HepG2 (cell line): ENCODE data around the gene GSTA5. TPM values are rescaled to one million over a fixed set of nuclear protein-coding genes. Genes with fewer than 3 reads are reported as not detected.

Experiments used
- CBX5 ChIP-seq: sonication (generic); formaldehyde crosslinking; IDR thresholded peaks from 2 replicates; pipeline ENCODE4 v1.4.0; 2020; ENCODE audit warnings: missing genetic modification reagents, borderline replicate concordance
- DMTF1 ChIP-seq: sonication (generic); formaldehyde crosslinking; IDR thresholded peaks from 2 replicates; pipeline ENCODE4 v1.4.0; 2020; ENCODE audit warnings: mild to moderate bottlenecking, missing genetic modification reagents
- DNMT3B ChIP-seq: conservative IDR thresholded peaks from 2 replicates; pipeline ENCODE4 v1.6.1; 2016; ENCODE audit warnings: missing biosample characterization, control low read depth
- FOXA3 ChIP-seq: IDR thresholded peaks from 2 replicates; pipeline ENCODE4 v1.6.1; 2016; ENCODE audit warnings: missing genetic modification reagents, missing compliant biosample characterization
- NCOA1 ChIP-seq: sonication (generic); formaldehyde crosslinking; IDR thresholded peaks from 2 replicates; pipeline ENCODE4 v1.9.0; 2021; ENCODE audit warnings: missing genetic modification reagents
- NR2F6 ChIP-seq, 2 experiments: IDR thresholded peaks; 2 replicates each; pipeline ENCODE4 v1.6.1; 2016; ENCODE audit warnings: antibody characterized with exemption in 1 of 2, mild to moderate bottlenecking in 1 of 2
- POLR2A ChIP-seq, 2 experiments: IDR thresholded peaks; 2 replicates each; pipeline ENCODE4 v1.6.1; 2011; ENCODE audit warnings: low read depth in 2 of 2, low read length in 2 of 2, mild to moderate bottlenecking in 1 of 2, moderate library complexity in 1 of 2; ENCODE audit not compliant: insufficient read depth in 1 of 2
- RAD51 ChIP-seq: fragments of 450-650 bp; IDR thresholded peaks from 2 replicates; pipeline ENCODE4 v1.6.1; 2016; ENCODE audit warnings: borderline replicate concordance
- SAFB2 ChIP-seq: sonication (generic); formaldehyde crosslinking; IDR thresholded peaks from 2 replicates; pipeline ENCODE4 v1.5.1; 2020; ENCODE audit warnings: missing genetic modification reagents, low read depth, mild to moderate bottlenecking, borderline replicate concordance
- SAP130 ChIP-seq: IDR thresholded peaks from 2 replicates; pipeline ENCODE4 v1.6.1; 2016; ENCODE audit warnings: low read depth
- SP2 ChIP-seq: sonication (generic); formaldehyde crosslinking; IDR thresholded peaks from 2 replicates; pipeline ENCODE4 v1.5.1; 2020; ENCODE audit warnings: mild to moderate bottlenecking, missing genetic modification reagents
- TBX2 ChIP-seq: sonication (generic); formaldehyde crosslinking; IDR thresholded peaks from 2 replicates; pipeline ENCODE4 v1.5.0; 2020; ENCODE audit warnings: missing genetic modification reagents, mild to moderate bottlenecking, borderline replicate concordance
- TBX3 ChIP-seq: fragments of 450-650 bp; IDR thresholded peaks from 2 replicates; pipeline ENCODE4 v1.6.1; 2017; ENCODE audit warnings: antibody characterized with exemption, mild to moderate bottlenecking, inconsistent platforms, borderline replicate concordance
- ZBTB4 ChIP-seq: sonication (generic); formaldehyde crosslinking; IDR thresholded peaks from 2 replicates; pipeline ENCODE4 v1.4.0; 2020; ENCODE audit warnings: missing genetic modification reagents, mild to moderate bottlenecking, borderline replicate concordance
- ZBTB7B ChIP-seq: sonication (generic); formaldehyde crosslinking; IDR thresholded peaks from 2 replicates; pipeline ENCODE4 v1.4.0; 2020; ENCODE audit warnings: missing genetic modification reagents
- ZMYM3 ChIP-seq: sonication (generic); formaldehyde crosslinking; IDR thresholded peaks from 2 replicates; pipeline ENCODE4 v1.5.1; 2020; ENCODE audit warnings: mild to moderate bottlenecking, missing genetic modification reagents
- ZNF160 ChIP-seq: sonication (generic); formaldehyde crosslinking; IDR thresholded peaks from 2 replicates; pipeline ENCODE4 v1.8.0; 2022; ENCODE audit warnings: mild to moderate bottlenecking, inconsistent platforms, missing genetic modification reagents
- ZNF597 ChIP-seq: sonication (generic); formaldehyde crosslinking; IDR thresholded peaks from 2 replicates; pipeline ENCODE4 v1.5.0; 2020; ENCODE audit warnings: missing genetic modification reagents
- ZXDC ChIP-seq: sonication (generic); formaldehyde crosslinking; IDR thresholded peaks from 2 replicates; pipeline ENCODE4 v1.5.0; 2020; ENCODE audit warnings: mild to moderate bottlenecking, missing genetic modification reagents
- polyA plus RNA-seq, 8 experiments: library from polyadenylated mRNA; depleted of rRNA in 3 of 8; stranded (reverse) in 7 of 8; unstranded in 1 of 8; fragments of >200 nt; fragmentation: Illumina TruSeq in 4 of 8; extraction: Trizol in 4 of 8; gene quantifications; 2 replicates each; pipeline versions ENCODE4 v1.2.1 to v1.2.3, GENCODE V29; 2011 to 2016; ENCODE audit warnings: low read depth in 4 of 8, missing spikeins in 1 of 8, mixed read lengths in 1 of 8; ENCODE audit not compliant: insufficient read depth in 1 of 8
- total RNA-seq, 5 experiments: library from RNA; depleted of rRNA; stranded (reverse); fragments of >200 nt; fragmentation: Illumina TruSeq; extraction: Trizol; gene quantifications; 2 replicates each; pipeline ENCODE4 v1.2.3, GENCODE V29; 2016; ENCODE audit warnings: low read depth in 1 of 5

GSTA5 gene
- total and polyA plus RNA-seq, 2 of the 13 experiments (the other 11 are each of a cell fraction or from before 2014, with no cell fraction given) = not detected

GRCh38 chr6:52815167-52816092, 25.2 kb downstream of the GSTA5 start (continued):
- TF ChIP-seq ZXDC (CRISPR knock-in tag) (peak; percentile 86; the same call in 1 of the 2 replicates), SAFB2 (CRISPR knock-in tag) (no peak), ZNF160 (CRISPR knock-in tag) (peak; percentile 74; the same call in 1 of the 2 replicates), NCOA1 (peak; percentile 34; the same call in 1 of the 2 replicates), DMTF1 (CRISPR knock-in tag) (no peak), SAP130 (CRISPR knock-in tag) (peak; percentile 17; the same call in 1 of the 2 replicates), ZBTB7B (CRISPR knock-in tag) (no peak), SP2 (CRISPR knock-in tag) (no peak), POLR2A (IDR thresholded peaks at IDR 0.05; ENCODE audit: insufficient read depth in 1 of 2, low read depth in 2 of 2, low read length in 2 of 2) (peak in 1 of 2 experiments; percentile 69; a peak in 2 of 4 replicates), ZBTB4 (peak; percentile 36; the same call in 1 of the 2 replicates), FOXA3 (CRISPR knock-in tag) (peak; percentile 85), ZNF597 (CRISPR knock-in tag) (0 out of 2 replicates have a peak, but pooled peaks have one; percentile 34), TBX2 (CRISPR knock-in tag) (peak; percentile 70; the same call in 1 of the 2 replicates), NR2F6 (IDR thresholded peaks at IDR 0.05) (peak; percentile 30; the same call in 1 of the 2 replicates), NR2F6 (CRISPR knock-in tag; IDR thresholded peaks at IDR 0.05) (peak; percentile 22; the same call in 1 of the 2 replicates), TBX3 (peak; percentile 24; the same call in 1 of the 2 replicates), CBX5 (CRISPR knock-in tag) (peak; percentile 40; the same call in 1 of the 2 replicates), RAD51 (no peak), DNMT3B (no peak; the same call in 1 of the 2 replicates), ZMYM3 (peak; percentile 52; the same call in 1 of the 2 replicates)
